HCT116 (cell line): ENCODE measurements around the gene TLE6. TPM values are rescaled to one million over a fixed set of nuclear protein-coding genes. Genes with fewer than 3 reads are reported as not detected.
A peak's percentile ranks its signal among the peaks of the same experiment; 100 is the strongest.

Source experiments
- ATAC-seq: fragments of 200-7000 bp; cut with Tn5 transposase; 2 replicates; pipeline ENCODE4 v1.9.1; 2020; ENCODE audit warnings: mild to moderate bottlenecking, moderate library complexity
- BruUV-seq: library from RNA; stranded (reverse); fragments of 400-500 nt; replicated peaks from 2 replicates; lab custom pipeline; 2021; lab: Mats Ljungman, UMichigan
- CTCF ChIA-PET: fragments of 300-600 bp; sonication (Branson Sonifier 250); formaldehyde crosslinking; loops from one replicate; lab custom pipeline; 2021; ENCODE audit warnings: antibody characterized with exemption; lab: Charles Lee
- POLR2A ChIA-PET: fragments of 300-600, 350-600 bp; sonication (Branson Sonifier 250); formaldehyde crosslinking; loops from one replicate; lab custom pipeline; 2021; ENCODE audit warnings: antibody characterized with exemption; lab: Charles Lee
- RAD21 ChIA-PET, 2 experiments: fragments of 300-600 bp; sonication (Branson Sonifier 250); formaldehyde crosslinking; loops; one replicate each; lab custom pipeline; 2023; ENCODE audit warnings: low total read pairs in 2 of 2; ENCODE audit not compliant: uncharacterized antibody in 2 of 2, unreplicated experiment in 2 of 2, low non-redundant PET in 1 of 2; lab: Charles Lee
- DNase-seq: peaks from one replicate; pipeline ENCODE4 v3.0.0-alpha.2; 2010; ENCODE audit warnings: low read depth, low spot score
- H2AFZ ChIP-seq: fragments of 200-600 bp; shearing (Covaris generic), sonication (generic); 2 replicates; pipeline ENCODE4 v1.6.1; 2017; ENCODE audit warnings: low read depth, mixed run types, mixed read lengths, antibody characterized with exemption, low read length; ENCODE audit not compliant: poor library complexity, severe bottlenecking
- H3K27ac ChIP-seq: 2 replicates; pipeline ENCODE4 v1.5.1; 2012; ENCODE audit warnings: low read depth, low read length
- H3K27me3 ChIP-seq: fragments of 200-600 bp; sonication (generic); 2 replicates; pipeline ENCODE4 v1.6.1; 2016; ENCODE audit warnings: mixed run types, low read length, mixed read lengths; ENCODE audit not compliant: insufficient read depth
- H3K36me3 ChIP-seq, 2 experiments: fragments of 200-500 bp in 1 of 2; fragments of 200-600 bp in 1 of 2; sonication (Bioruptor generic) in 1 of 2; sonication (generic) in 1 of 2; 2 replicates each; pipeline versions ENCODE4 v1.5.1 to v1.6.1; 2014 to 2016; ENCODE audit warnings: low read length in 2 of 2, inconsistent platforms in 1 of 2, mixed read lengths in 1 of 2, mixed run types in 1 of 2; ENCODE audit not compliant: insufficient read depth in 2 of 2, control insufficient read depth in 1 of 2
- H3K4me1 ChIP-seq, 2 experiments: fragments of 200-600 bp in 1 of 2; sonication (generic) in 1 of 2; 2 replicates each; pipeline versions ENCODE4 v1.5.1 to v1.6.1; 2012 to 2017; ENCODE audit warnings: low read length in 2 of 2, inconsistent platforms in 1 of 2, mild to moderate bottlenecking in 1 of 2, mixed read lengths in 1 of 2, mixed run types in 1 of 2, moderate library complexity in 1 of 2; ENCODE audit not compliant: insufficient read depth in 2 of 2, control insufficient read depth in 1 of 2
- H3K4me2 ChIP-seq: fragments of 200-600 bp; sonication (generic); 2 replicates; pipeline ENCODE4 v1.6.1; 2017; ENCODE audit warnings: mixed run types, low read length, mixed read lengths
- H3K4me3 ChIP-seq, 2 experiments: fragments of 200-600 bp in 1 of 2; sonication (generic) in 1 of 2; replicated peaks in 1 of 2; 2 replicates each; pipeline ENCODE4 v1.5.1; 2011 to 2016; ENCODE audit warnings: low read length in 2 of 2, control low read depth in 1 of 2, low read depth in 1 of 2, mild to moderate bottlenecking in 1 of 2, mixed read lengths in 1 of 2, mixed run types in 1 of 2
- H3K79me2 ChIP-seq: fragments of 200-600 bp; sonication (generic); 2 replicates; pipeline ENCODE4 v1.6.1; 2017; ENCODE audit warnings: mild to moderate bottlenecking, mixed run types, low read length, moderate library complexity, mixed read lengths; ENCODE audit not compliant: insufficient read depth
- H3K9ac ChIP-seq: fragments of 200-600 bp; sonication (generic); 2 replicates; pipeline ENCODE4 v1.6.1; 2016; ENCODE audit warnings: low read length, mixed read lengths
- H3K9me2 ChIP-seq: fragments of 200-600 bp; sonication (generic), shearing (Covaris generic); 2 replicates; pipeline ENCODE4 v1.6.1; 2017; ENCODE audit warnings: mixed run types, mild to moderate bottlenecking, moderate library complexity; ENCODE audit not compliant: insufficient read depth
- H3K9me3 ChIP-seq, 2 experiments: fragments of 200-500 bp in 1 of 2; fragments of 200-600 bp in 1 of 2; sonication (Bioruptor generic) in 1 of 2; sonication (generic) in 1 of 2; 2 replicates each; pipeline ENCODE4 v1.6.1; 2014 to 2017; ENCODE audit warnings: low read length in 2 of 2, mixed read lengths in 2 of 2, inconsistent platforms in 1 of 2, low read depth in 1 of 2, mild to moderate bottlenecking in 1 of 2, mixed run types in 1 of 2, moderate library complexity in 1 of 2; ENCODE audit not compliant: control insufficient read depth in 1 of 2, insufficient read depth in 1 of 2
- H4K20me1 ChIP-seq: fragments of 200-600 bp; sonication (generic), shearing (Covaris generic); 2 replicates; pipeline ENCODE4 v1.6.1; 2017; ENCODE audit warnings: mixed run types, mild to moderate bottlenecking, moderate library complexity; ENCODE audit not compliant: insufficient read depth
- ATF3 ChIP-seq: IDR thresholded peaks from 2 replicates; pipeline ENCODE4 v1.6.1; 2012
- CBX3 ChIP-seq: IDR thresholded peaks from 2 replicates; pipeline ENCODE4 v1.6.1; 2012; ENCODE audit warnings: low read depth
- CEBPB ChIP-seq: IDR thresholded peaks from 2 replicates; pipeline ENCODE4 v1.6.1; 2012; ENCODE audit warnings: low read depth
- EGR1 ChIP-seq: IDR thresholded peaks from 2 replicates; pipeline ENCODE4 v1.6.1; 2012; ENCODE audit warnings: low read depth
- ELF1 ChIP-seq: IDR thresholded peaks from 2 replicates; pipeline ENCODE4 v1.6.1; 2012; ENCODE audit warnings: low read depth, borderline replicate concordance
- JUND ChIP-seq: IDR thresholded peaks from 2 replicates; pipeline ENCODE4 v1.6.1; 2012
- SIN3A ChIP-seq: IDR thresholded peaks from 2 replicates; pipeline ENCODE4 v1.6.1; 2012; ENCODE audit warnings: low read depth
- TCF7L2 ChIP-seq: IDR thresholded peaks from 2 replicates; pipeline ENCODE4 v1.7.0; 2011; ENCODE audit warnings: borderline replicate concordance, inconsistent platforms; ENCODE audit not compliant: insufficient read depth, insufficient read length; ENCODE audit errors: extremely low read depth
- ZFX ChIP-seq: fragments of 450-650 bp; IDR thresholded peaks from 2 replicates; pipeline ENCODE4 v1.6.1; 2017
- intact Hi-C: fragments of 100-400 bp; cut with micrococcal nuclease; formaldehyde crosslinking; loops from 2 replicates; pipeline ENCODE4 v1.10.0; 2022
- total RNA-seq: library from RNA; stranded (reverse); gene quantifications from one replicate; pipeline ENCODE4 v1.2.1, GENCODE V29; 2021; ENCODE audit not compliant: unreplicated experiment

The TLE6 gene
- total RNA-seq, 1 experiment from 2014 or later, result 10.9 TPM

- no peaks in the 10 kb centered on the region for H3K9me2 ChIP-seq
- DNase-seq, result no peak
- H3K27ac ChIP-seq, result no peak overlapping the region
- no peak overlapping the region for H3K4me3 ChIP-seq
- intact Hi-C loops, result no loop called here
- no peaks in the 10 kb centered on the region for H3K27me3 ChIP-seq
- ChIA-PET POLR2A (no interaction called here), CTCF (interaction anchor here (1.3 kb wide), 1 partner anchor 76 kb away, joined by 3 read pairs; no protein-coding TSS in a partner anchor), RAD21 (interaction anchor here (0.6 to 1.2 kb wide), 2 partner anchors 88 to 91 kb away, joined by 3 to 4 read pairs; no protein-coding TSS in a partner anchor)
- H3K9me3 ChIP-seq, result no peaks in the 10 kb centered on the region
- no peaks in the 10 kb centered on the region for H3K36me3 ChIP-seq
- H4K20me1 ChIP-seq, result no peaks in the 10 kb centered on the region
- peaks cover 34 to 61% of the 10 kb centered on the region in 2 experiments for H3K4me1 ChIP-seq
- no peak for ATAC-seq
- no peak for TF ChIP-seq JUND
- TF ChIP-seq CBX3, result no peak
- no peak for TF ChIP-seq ATF3
- TF ChIP-seq CEBPB, result no peak
- TF ChIP-seq SIN3A, result no peak
- no peaks in the 10 kb centered on the region for H3K79me2 ChIP-seq
- no peak overlapping the region for H3K9ac ChIP-seq
- BruUV-seq, result no TSS peak
- H2AFZ ChIP-seq, result no peak overlapping the region
- peak overlapping the region; percentile 98; the same call in 1 of the 2 replicates for H3K4me2 ChIP-seq
Measured at GRCh38 chr19:3038214-3038613, 60.9 kb downstream of the TLE6 start.

- POLR2A ChIA-PET, result interaction anchor here (0.6 to 1.2 kb wide), 3 partner anchors 13 to 239 kb away, joined by 3 to 5 read pairs (median 4); no protein-coding TSS in a partner anchor
- intact Hi-C loops, result no loop called here
Measured at GRCh38 chr19:3039125-3039524, 61.8 kb downstream of the TLE6 start.

More at GRCh38 chr19:3039125-3039524, 61.8 kb downstream of the TLE6 start:
- no peak overlapping the region for H3K9ac ChIP-seq
- TF ChIP-seq TCF7L2 (no peak), ELF1 (no peak), CBX3 (no peak), EGR1 (no peak), ZFX (no peak)
- TF ChIP-seq, all 23 proteins: peak for 0
- Histone ChIP-seq H3K79me2 (no peaks in the 10 kb centered on the region), H3K36me3 (no peaks in the 10 kb centered on the region), H3K4me3 (no peak overlapping the region), H3K27me3 (no peaks in the 10 kb centered on the region), H3K9me3 (no peaks in the 10 kb centered on the region), H3K4me1 (peaks cover 34 to 54% of the 10 kb centered on the region in 2 experiments), H3K4me2 (peak overlapping the region; percentile 42), H3K9me2 (no peaks in the 10 kb centered on the region), H3K27ac (peak overlapping the region; percentile 24; the same call in 1 of the 2 replicates), H4K20me1 (no peaks in the 10 kb centered on the region), H2AFZ (peak overlapping the region; percentile 77)
- DNase-seq (no peak), ATAC-seq (no peak)
- BruUV-seq, result no TSS peak
- ChIA-PET RAD21 (interaction anchor here (0.6 to 1.3 kb wide), 3 partner anchors 65 to 87 kb away, joined by 3 to 7 read pairs (median 5); no protein-coding TSS in a partner anchor), CTCF (interaction anchor here (1.2 kb wide), 1 partner anchor 65 kb away, joined by 4 read pairs; no protein-coding TSS in a partner anchor)
